Natural killer cell treated with Interleukin-12 subunit alpha and Interleukin-12 subunit beta and Interleukin-15 and Interleukin-18, amount 100 ng/mL, for 72 hours (primary cell): ENCODE data around the gene IGF2BP1. TPM values are rescaled to one million over a fixed set of nuclear protein-coding genes. Genes with fewer than 3 reads are reported as not detected.

Source experiments
- ATAC-seq, 2 donors: fragments of 150-1000 bp; cut with Tn5 transposase in 1 of 2; sonication (Bioruptor Pico), chemical (Tn5 transposase) in 1 of 2; 2 replicates each; pipeline ENCODE4 v1.10.0; 2021
- DNase-seq: peaks from one replicate; pipeline ENCODE4 v3.0.0; 2022; ENCODE audit warnings: low spot score
- H3K27ac Mint-ChIP-seq, 2 donors: 1 replicate in 1 of 2; 2 replicates in 1 of 2; pipeline ENCODE4 v1.8.0; 2022; ENCODE audit warnings: mixed read lengths in 2 of 2, mild to moderate bottlenecking in 1 of 2, moderate library complexity in 1 of 2
- H3K27me3 Mint-ChIP-seq, 2 donors: 1 replicate in 1 of 2; 2 replicates in 1 of 2; pipeline ENCODE4 v1.8.0; 2022; ENCODE audit warnings: mixed read lengths in 2 of 2
- H3K36me3 Mint-ChIP-seq: one replicate; pipeline ENCODE4 v1.8.0; 2022; ENCODE audit warnings: mixed read lengths
- H3K4me1 Mint-ChIP-seq, 2 donors: 1 replicate in 1 of 2; 2 replicates in 1 of 2; pipeline ENCODE4 v1.8.0; 2022; ENCODE audit warnings: low read depth in 2 of 2, mixed read lengths in 2 of 2, mild to moderate bottlenecking in 1 of 2
- H3K4me3 Mint-ChIP-seq: one replicate; pipeline ENCODE4 v1.8.0; 2022; ENCODE audit warnings: mixed read lengths
- H3K9me3 Mint-ChIP-seq: 2 replicates; pipeline ENCODE4 v1.8.0; 2022; ENCODE audit warnings: mixed read lengths
- total RNA-seq, 2 donors: library from RNA; stranded (reverse); gene quantifications; one replicate each; pipeline ENCODE4 v1.2.3, GENCODE V29; 2022

Gene IGF2BP1
- under 1 TPM in 1 of 2 donors, not detected in 1; 0.55 TPM for total RNA-seq

- ATAC-seq = peak; percentile 56 to 57
These were observed at the start of gene IGF2BP1 for GRCh38 chr17:48997103-48997826. TSS of gene IGF2BP1 (plus strand) at chr17:48997385. CDS start at chr17:48997746, 361 bp downstream.

GRCh38 chr17:48951572-48951971 lies 45.6 kb upstream of the IGF2BP1 start:
- DNase-seq = no peak
- Mint-ChIP-seq H3K9me3 (no peaks in the 10 kb centered on the region), H3K4me3 (no peak overlapping the region), H3K27me3 (peaks cover 0 to 9% of the 10 kb centered on the region in 2 donors), H3K4me1 (peaks cover 2% of the 10 kb centered on the region in 2 donors), H3K36me3 (no peaks in the 10 kb centered on the region), H3K27ac (no peak overlapping the region)
- ATAC-seq = no peak

More at GRCh38 chr17:48997103-48997826, at the start of gene IGF2BP1:
- H3K27me3 Mint-ChIP-seq = peaks cover 53 to 88% of the 10 kb centered on the region in 2 donors
- DNase-seq = no peak
- peak within 1 kb of the TSS; percentile 67 for H3K4me3 Mint-ChIP-seq
- peaks cover 13 to 19% of the 10 kb centered on the region in 2 donors for H3K4me1 Mint-ChIP-seq
- no peak within 1 kb of the TSS for H3K27ac Mint-ChIP-seq
- H3K36me3 Mint-ChIP-seq = no peaks in the 10 kb centered on the region
- H3K9me3 Mint-ChIP-seq = no peaks in the 10 kb centered on the region

DNA sequence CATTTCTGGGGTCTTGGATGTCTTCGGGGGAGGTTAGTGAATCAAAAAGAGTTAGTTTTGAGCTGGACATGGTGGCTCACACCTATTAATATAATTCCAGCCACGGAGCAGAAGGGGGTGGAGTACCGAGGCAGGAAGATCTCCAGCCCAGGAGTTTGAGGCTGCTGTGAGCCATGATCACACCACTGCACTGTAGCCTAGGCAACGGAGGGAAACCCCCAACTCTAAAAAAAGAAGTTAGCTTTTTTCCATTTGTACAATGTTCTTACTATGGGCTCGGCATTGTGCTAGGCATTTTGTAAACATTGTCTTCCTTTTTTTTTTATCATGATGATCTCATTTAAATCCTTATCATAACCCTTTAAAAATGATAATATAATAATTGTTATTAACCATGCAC lies 44.3 kb upstream of the IGF2BP1 start:
- no peak overlapping the region for H3K27ac Mint-ChIP-seq
- no peak for DNase-seq

DNA sequence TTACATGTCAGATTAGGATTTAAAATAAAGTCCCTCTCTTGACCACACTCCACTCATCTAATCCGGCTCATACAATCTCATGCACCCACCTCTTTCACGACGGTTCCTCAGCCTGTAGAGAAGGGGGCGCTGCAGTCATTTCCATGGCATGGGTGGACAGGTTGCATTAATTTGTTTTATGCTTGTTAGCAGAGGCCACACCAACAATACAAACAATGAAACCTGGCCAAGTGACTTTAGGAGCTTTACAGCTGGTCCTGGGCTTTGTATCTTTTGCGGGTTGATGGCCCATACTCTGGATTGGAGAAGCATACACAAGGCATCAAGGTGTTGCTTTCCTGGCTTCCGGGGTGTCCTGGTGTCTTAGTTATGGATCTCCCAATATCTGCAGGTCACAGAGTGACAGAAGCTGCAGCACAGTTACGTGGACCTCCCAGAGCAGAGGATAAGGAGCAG lies 42.9 kb upstream of the IGF2BP1 start:
- no peak for DNase-seq
- H3K27me3 Mint-ChIP-seq = peaks cover 4 to 13% of the 10 kb centered on the region in 2 donors

More for the DNA sequence above, 44.3 kb upstream of the IGF2BP1 start:
- no peak for ATAC-seq
- H3K9me3 Mint-ChIP-seq = no peaks in the 10 kb centered on the region
- H3K27me3 Mint-ChIP-seq = peaks cover 0 to 10% of the 10 kb centered on the region in 2 donors
- no peak overlapping the region for H3K4me3 Mint-ChIP-seq
- no peaks in the 10 kb centered on the region for H3K36me3 Mint-ChIP-seq
- peaks cover 5% of the 10 kb centered on the region in 2 donors for H3K4me1 Mint-ChIP-seq

DNA sequence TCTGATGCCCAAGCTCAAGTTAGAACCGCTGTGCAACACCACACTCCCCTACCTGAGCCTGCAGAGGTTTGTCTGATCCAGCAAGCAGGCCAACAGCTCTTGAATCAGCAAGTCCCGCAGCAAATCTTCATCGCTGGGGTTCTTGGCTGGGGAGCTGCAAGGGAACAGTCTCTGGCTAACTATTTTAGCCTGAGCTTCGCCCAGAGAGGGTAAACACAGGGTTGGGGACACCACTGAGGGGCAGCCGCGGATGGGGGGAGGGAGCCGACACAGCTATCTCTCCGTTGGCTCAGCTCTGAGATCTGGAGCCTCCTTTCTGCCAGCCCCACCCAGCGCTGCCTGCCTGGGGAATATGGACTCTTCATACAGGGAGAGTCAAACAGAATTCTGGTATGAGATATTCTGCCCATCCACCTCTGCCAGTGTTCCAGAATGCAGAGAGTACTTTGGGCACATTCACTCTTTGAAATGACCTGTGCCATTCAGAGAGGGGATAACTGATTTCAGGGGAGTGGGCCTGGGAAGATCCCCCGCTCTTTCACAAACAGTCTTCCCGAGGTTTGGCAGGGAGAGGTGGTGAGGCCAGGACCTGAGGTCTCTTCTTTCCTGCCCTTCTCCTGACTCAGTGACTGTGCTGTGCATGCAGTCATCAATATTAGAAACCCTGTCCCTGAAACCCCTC lies 36.2 kb upstream of the IGF2BP1 start:
- peaks cover 5 to 7% of the 10 kb centered on the region in 2 donors for H3K4me1 Mint-ChIP-seq
- ATAC-seq (no peak), DNase-seq (no peak)
- no peaks in the 10 kb centered on the region for H3K9me3 Mint-ChIP-seq
- no peak overlapping the region for H3K27ac Mint-ChIP-seq
- H3K27me3 Mint-ChIP-seq = peaks cover 18 to 19% of the 10 kb centered on the region in 2 donors
- no peaks in the 10 kb centered on the region for H3K36me3 Mint-ChIP-seq
- H3K4me3 Mint-ChIP-seq = no peak overlapping the region

More for the DNA sequence above, 42.9 kb upstream of the IGF2BP1 start:
- Mint-ChIP-seq H3K36me3 (no peaks in the 10 kb centered on the region), H3K27ac (no peak overlapping the region), H3K4me1 (peaks cover 5 to 6% of the 10 kb centered on the region in 2 donors), H3K4me3 (no peak overlapping the region), H3K9me3 (no peaks in the 10 kb centered on the region)
- ATAC-seq = no peak

- no peak overlapping the region for H3K27ac Mint-ChIP-seq
- DNase-seq = no peak
- ATAC-seq = no peak
- H3K4me3 Mint-ChIP-seq = no peak overlapping the region
- peaks cover 16 to 19% of the 10 kb centered on the region in 2 donors for H3K27me3 Mint-ChIP-seq
- H3K4me1 Mint-ChIP-seq = peaks cover 2 to 4% of the 10 kb centered on the region in 2 donors
- H3K9me3 Mint-ChIP-seq = no peaks in the 10 kb centered on the region
- H3K36me3 Mint-ChIP-seq = no peaks in the 10 kb centered on the region
These were observed 35.5 kb upstream of the IGF2BP1 start for GRCh38 chr17:48961516-48962233.

- H3K27ac Mint-ChIP-seq = no peak overlapping the region
- ATAC-seq = no peak
- no peaks in the 10 kb centered on the region for H3K9me3 Mint-ChIP-seq
- H3K4me1 Mint-ChIP-seq = no peaks in the 10 kb centered on the region
- peaks cover 15 to 33% of the 10 kb centered on the region in 2 donors for H3K27me3 Mint-ChIP-seq
- no peak for DNase-seq
- no peak overlapping the region for H3K4me3 Mint-ChIP-seq
- no peaks in the 10 kb centered on the region for H3K36me3 Mint-ChIP-seq
These were observed 27.0 kb upstream of the IGF2BP1 start for GRCh38 chr17:48970224-48970623.

DNA sequence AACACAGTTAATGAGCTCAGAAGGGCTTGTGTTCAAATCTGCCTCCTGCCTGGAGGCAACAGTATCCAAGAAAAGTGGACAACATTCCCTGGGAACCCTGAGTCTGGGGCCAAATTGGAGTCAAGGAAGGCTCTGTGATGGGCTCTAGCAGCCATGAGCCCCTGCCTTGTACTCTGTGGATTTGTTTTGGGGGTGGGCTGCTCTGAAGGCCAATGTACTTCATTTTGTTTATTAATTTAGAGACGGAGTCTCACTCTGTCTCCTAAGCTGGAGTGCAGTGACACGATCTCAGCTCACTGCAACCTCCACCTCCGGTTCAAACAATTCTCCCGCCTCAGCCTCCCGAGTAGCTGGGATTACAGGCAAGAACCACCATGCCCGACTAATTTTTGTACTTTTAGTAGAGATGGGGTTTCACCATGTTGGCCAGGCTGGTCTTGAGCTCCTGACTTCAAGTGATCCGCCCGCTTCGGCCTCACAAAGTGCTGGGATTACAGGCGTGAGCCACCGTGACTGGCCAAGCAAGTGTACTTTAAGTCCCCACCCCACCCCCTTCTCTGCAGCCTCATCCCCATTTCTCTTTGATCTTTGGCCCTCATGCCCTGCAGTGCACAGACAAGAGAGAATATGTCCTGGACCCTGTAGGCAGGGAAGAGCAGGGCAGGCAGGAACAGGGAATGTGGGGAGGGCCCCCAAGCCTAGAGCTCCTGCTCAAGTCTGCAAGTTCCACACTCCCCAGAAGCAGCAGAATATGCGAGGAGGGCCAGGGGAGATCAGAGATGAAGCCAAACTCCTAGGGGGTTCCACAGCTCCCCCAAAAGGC lies 26.1 kb upstream of the IGF2BP1 start:
- no peak overlapping the region for H3K27ac Mint-ChIP-seq
- H3K36me3 Mint-ChIP-seq = no peaks in the 10 kb centered on the region
- peaks cover 15 to 30% of the 10 kb centered on the region in 2 donors for H3K27me3 Mint-ChIP-seq
- H3K9me3 Mint-ChIP-seq = no peaks in the 10 kb centered on the region
- no peaks in the 10 kb centered on the region for H3K4me1 Mint-ChIP-seq
- no peak for DNase-seq
- ATAC-seq = no peak
- no peak overlapping the region for H3K4me3 Mint-ChIP-seq

- no peak for DNase-seq
- no peaks in the 10 kb centered on the region for H3K36me3 Mint-ChIP-seq
- H3K9me3 Mint-ChIP-seq = no peaks in the 10 kb centered on the region
- H3K4me3 Mint-ChIP-seq = no peak overlapping the region
- no peak for ATAC-seq
- H3K27me3 Mint-ChIP-seq = peaks cover 15 to 25% of the 10 kb centered on the region in 2 donors
- H3K27ac Mint-ChIP-seq = no peak overlapping the region
- H3K4me1 Mint-ChIP-seq = no peaks in the 10 kb centered on the region
These were observed 24.5 kb upstream of the IGF2BP1 start for GRCh38 chr17:48972749-48973097.

- H3K36me3 Mint-ChIP-seq = no peaks in the 10 kb centered on the region
- no peak overlapping the region for H3K27ac Mint-ChIP-seq
- no peak for DNase-seq
- no peaks in the 10 kb centered on the region for H3K9me3 Mint-ChIP-seq
- H3K27me3 Mint-ChIP-seq = peaks cover 7 to 24% of the 10 kb centered on the region in 2 donors
- H3K4me3 Mint-ChIP-seq = no peak overlapping the region
- no peak for ATAC-seq
- H3K4me1 Mint-ChIP-seq = no peaks in the 10 kb centered on the region
These were observed 23.4 kb upstream of the IGF2BP1 start for GRCh38 chr17:48973806-48974205.

- no peak overlapping the region for H3K27ac Mint-ChIP-seq
These were observed 15.2 kb upstream of the IGF2BP1 start for GRCh38 chr17:48981927-48982539.

DNA sequence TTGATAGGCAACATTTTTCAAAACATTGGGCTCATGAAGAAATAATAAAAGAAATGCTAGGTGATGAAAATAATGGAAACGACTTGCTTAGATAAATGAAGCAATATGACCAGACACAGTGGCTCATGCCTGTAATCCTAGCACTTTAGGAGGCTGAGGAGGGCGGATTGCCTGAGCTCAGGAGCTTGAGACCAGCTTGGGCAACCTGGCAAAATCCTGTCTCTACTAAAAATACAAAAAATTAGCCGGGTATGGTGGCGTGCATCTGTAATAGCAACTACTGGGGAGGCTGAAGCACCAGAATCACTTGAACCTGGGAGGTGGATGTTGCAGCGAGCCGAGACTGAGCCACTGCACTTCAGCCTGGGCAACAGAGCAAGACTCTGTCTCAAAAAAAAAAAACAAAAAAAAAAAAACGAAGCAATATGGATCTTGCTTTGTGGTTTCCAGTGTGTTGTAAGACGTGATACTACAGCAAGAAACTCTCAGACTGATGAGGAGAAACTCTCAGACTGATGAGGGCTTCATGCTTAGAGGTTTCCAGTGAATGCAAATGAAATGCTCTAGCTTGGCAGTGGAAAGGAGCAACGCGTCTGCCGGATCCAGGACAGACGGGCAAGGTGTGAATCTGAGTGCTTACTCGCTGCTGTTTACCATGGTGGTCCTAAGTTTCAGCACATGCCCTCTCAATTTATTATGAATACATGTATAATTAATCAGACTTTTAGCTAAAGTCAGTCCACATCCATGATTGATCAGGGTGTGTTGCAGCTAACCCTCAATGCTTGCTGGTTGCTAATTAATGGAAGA lies 11.5 kb upstream of the IGF2BP1 start:
- Mint-ChIP-seq H3K9me3 (no peaks in the 10 kb centered on the region), H3K27me3 (peaks cover 14 to 31% of the 10 kb centered on the region in 2 donors), H3K4me3 (no peak overlapping the region), H3K36me3 (no peaks in the 10 kb centered on the region), H3K4me1 (no peaks in the 10 kb centered on the region), H3K27ac (no peak overlapping the region)
- DNase-seq = no peak
- ATAC-seq = no peak

More at GRCh38 chr17:48981927-48982539, 15.2 kb upstream of the IGF2BP1 start:
- Mint-ChIP-seq H3K9me3 (no peaks in the 10 kb centered on the region), H3K27me3 (peaks cover 10 to 11% of the 10 kb centered on the region in 2 donors), H3K36me3 (no peaks in the 10 kb centered on the region), H3K4me3 (no peak overlapping the region), H3K4me1 (no peaks in the 10 kb centered on the region)
- no peak for DNase-seq
- no peak for ATAC-seq
